Measurements from ENCODE around the gene TUBB4B. TPM values are rescaled to one million over a fixed set of nuclear protein-coding genes. Genes with fewer than 3 reads are reported as not detected.

The TUBB4B gene
- total and polyA plus RNA-seq, 2 donors: 57.9 to 239 TPM

GRCh38 chr9:137225699-137226331 lies 15.3 kb upstream of the TUBB4B start:
- Histone ChIP-seq H3K36me3 (ENCODE audit: insufficient read depth) (no peaks in the 10 kb centered on the region), H3K4me3 (ENCODE audit: low read depth, low read length) (no peak overlapping the region)
- 78% methylated on average over 21 of the region's 21 CpGs for WGBS

GRCh38 chr9:137226338-137227053 lies 14.6 kb upstream of the TUBB4B start:
- 66% methylated on average over 18 of the region's 18 CpGs for WGBS
- H3K4me1 ChIP-seq (ENCODE audit: insufficient read depth): peaks cover 2% of the 10 kb centered on the region
- no peak for DNase-seq (ENCODE audit: extremely low spot score)
- H3K27ac ChIP-seq (ENCODE audit: low read depth): no peak overlapping the region
- no peak overlapping the region for H3K4me3 ChIP-seq (ENCODE audit: low read depth, low read length)
- H3K36me3 ChIP-seq (ENCODE audit: insufficient read depth): no peaks in the 10 kb centered on the region

More at GRCh38 chr9:137225699-137226331, 15.3 kb upstream of the TUBB4B start:
- Histone ChIP-seq H3K4me1 (ENCODE audit: insufficient read depth) (peaks cover 2% of the 10 kb centered on the region), H3K27ac (ENCODE audit: low read depth) (no peak overlapping the region)
- no peak for DNase-seq (ENCODE audit: extremely low spot score)

- no peak for DNase-seq (ENCODE audit: extremely low spot score)
- Histone ChIP-seq H3K4me3 (ENCODE audit: low read depth, low read length) (no peak within 1 kb of the TSS), H3K27ac (ENCODE audit: low read depth) (no peak within 1 kb of the TSS), H3K36me3 (ENCODE audit: insufficient read depth) (no peaks in the 10 kb centered on the region), H3K4me1 (ENCODE audit: insufficient read depth) (peaks cover 2% of the 10 kb centered on the region)
- WGBS: 35% methylated on average over 25 of the region's 25 CpGs
Measured at GRCh38 chr9:137227054-137227852, 13.8 kb upstream of the TUBB4B start, which contains the start of gene RNF224. Gene RNF224, plus strand, starts transcription at chr9:137227502. Its CDS starts 834 bp downstream, at chr9:137228336.

DNA sequence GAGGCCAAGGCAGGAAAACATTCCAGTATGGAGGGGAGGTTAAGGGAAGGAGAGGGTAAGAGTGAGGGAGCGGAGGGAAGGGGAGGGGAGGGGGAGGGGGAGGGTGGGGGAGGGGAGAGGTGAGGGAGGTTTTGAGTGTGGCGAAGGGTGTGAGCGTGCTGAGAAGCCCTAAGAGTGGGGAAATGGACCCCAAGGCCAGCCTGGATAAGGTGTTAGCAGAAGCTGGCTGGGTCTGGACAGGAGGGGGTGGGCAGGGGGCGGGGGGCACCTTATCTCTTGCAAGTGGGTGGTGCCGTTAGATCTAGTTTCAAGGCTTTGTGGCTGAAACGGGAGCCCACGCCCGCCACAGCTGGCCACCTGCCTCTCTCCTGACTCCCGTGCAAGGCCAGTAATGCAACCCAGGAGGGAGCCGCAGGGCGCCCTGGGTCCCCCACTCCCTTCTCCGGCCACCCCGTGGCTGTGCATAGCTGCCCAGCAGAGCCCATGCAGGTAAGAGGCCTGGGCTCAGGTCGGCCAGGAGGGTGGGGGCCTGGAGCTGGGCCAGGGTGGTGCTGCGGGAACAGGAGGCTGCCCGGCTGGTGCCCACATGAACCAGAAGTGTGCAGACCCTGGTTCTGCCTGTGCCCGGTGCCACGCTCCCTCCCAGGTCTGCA lies 13.1 kb upstream of the TUBB4B start:
- no peak overlapping the region for H3K27ac ChIP-seq (ENCODE audit: low read depth)
- H3K4me1 ChIP-seq (ENCODE audit: insufficient read depth): peaks cover 2% of the 10 kb centered on the region
- H3K36me3 ChIP-seq (ENCODE audit: insufficient read depth): no peaks in the 10 kb centered on the region
- WGBS: 36% methylated on average over 18 of the region's 18 CpGs
- no peak for DNase-seq (ENCODE audit: extremely low spot score)
- H3K4me3 ChIP-seq (ENCODE audit: low read depth, low read length): no peak overlapping the region

DNA sequence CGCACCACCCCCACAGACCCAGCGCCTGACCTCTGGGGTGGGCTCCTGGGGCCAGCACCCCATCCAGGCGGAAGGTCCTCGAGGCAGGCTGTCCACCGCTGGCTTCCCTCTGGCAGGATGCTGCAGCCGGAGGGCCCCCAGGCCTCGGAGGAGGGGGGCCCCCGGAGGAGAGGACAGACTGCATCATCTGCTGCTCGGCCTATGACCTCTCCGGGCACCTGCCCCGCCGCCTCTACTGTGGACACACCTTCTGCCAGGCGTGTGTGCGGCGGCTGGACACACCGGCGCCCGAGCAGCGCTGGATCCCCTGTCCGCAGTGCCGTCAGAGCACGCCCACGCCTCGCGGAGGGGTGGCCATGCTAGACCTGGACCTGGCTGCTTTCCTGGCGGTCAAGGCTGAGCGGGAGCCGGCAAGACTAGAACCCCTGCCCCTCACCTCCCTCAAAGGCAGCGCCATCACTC lies 12.6 kb upstream of the TUBB4B start:
- no peak for DNase-seq (ENCODE audit: extremely low spot score)
- Histone ChIP-seq H3K4me1 (ENCODE audit: insufficient read depth) (peaks cover 2% of the 10 kb centered on the region), H3K36me3 (ENCODE audit: insufficient read depth) (no peaks in the 10 kb centered on the region), H3K27ac (ENCODE audit: low read depth) (no peak overlapping the region), H3K4me3 (ENCODE audit: low read depth, low read length) (no peak overlapping the region)
- 71% methylated on average over 29 of the region's 29 CpGs for WGBS

DNA sequence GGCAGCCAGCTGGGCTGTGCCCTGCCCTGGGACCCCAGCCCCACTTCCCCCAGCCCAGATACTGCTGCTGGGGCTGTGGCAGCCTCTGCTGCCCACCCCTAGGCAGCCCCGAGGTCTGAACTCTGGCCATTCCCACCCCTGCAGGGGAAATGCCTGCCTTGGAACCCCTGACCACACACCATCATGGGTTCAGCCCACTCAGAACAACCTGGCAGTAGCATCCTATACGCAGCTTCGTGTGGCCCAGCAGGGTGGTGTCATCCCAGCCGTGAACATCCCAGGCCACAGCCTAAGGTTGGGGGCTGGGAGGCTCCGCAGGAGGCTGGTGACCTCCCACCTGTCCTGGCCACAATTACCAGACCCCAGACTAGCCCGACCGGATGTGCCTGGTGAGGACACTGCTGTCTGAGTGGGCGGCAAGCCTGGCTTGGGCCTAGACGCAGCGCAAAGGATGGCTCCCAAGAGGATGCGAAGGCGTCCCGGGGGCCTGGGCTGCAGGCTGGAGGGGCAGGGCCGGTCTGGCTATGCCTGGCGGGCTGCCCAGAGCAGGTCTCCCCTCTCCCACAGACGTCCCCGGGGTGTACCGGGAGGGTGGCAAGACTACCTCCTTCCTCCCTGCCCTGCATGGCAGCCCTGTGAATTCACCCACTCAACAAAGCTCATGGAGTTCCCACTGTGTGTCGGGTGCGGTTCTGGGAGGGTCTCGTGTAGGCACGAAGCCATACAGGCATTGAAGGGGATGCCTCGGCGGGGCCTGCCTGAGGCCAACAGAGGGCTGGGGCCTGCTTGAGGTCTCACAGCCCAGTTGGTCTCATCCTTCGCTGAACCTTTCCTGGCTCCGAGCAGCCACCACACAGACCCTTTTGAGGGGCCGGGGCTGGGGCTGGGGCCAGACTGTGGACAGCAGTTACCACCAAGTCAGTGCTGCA lies 11.9 kb upstream of the TUBB4B start:
- WGBS: 57% methylated on average over 27 of the region's 27 CpGs

DNA sequence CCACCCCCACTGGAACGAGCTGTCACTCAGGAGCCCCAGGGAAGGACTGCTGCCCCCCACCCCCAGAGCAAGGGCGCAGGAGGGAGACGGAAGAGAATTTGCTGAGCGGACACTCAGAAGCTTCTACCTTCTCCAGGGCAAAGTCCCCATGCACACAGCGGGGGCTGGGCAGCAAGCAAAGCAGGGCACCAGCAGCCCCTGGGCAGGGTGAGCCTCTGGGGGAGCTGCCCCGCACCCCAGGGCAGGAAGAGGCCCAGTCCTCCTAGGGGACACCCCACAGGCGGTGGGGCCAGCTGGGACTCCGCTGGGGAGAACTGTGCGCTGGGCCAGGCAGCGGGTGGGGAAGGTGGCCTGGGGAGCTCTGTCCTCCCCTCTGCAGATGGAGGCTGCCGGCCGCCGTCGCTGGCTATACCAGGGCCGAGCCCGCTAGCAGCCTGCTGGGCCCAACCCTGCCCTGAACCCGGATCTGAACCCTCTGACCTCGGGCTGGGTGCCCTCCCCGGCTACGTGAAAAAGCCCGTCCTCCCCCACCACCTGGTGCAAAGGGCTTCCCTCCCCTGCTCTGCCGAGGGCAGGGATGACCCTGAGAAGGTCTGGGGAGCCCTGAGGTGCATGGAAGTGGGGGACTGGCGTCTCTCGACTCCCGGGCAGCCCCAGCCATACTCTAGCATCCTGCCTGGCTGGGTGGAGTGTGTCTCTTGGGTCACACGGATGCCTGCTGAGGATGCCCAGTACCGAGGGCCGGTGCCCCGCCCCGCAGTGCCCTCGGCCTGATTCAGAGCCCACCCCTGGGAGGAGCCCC lies 11.0 kb upstream of the TUBB4B start:
- WGBS: 60% methylated on average over 31 of the region's 31 CpGs

More for the DNA sequence above, 11.9 kb upstream of the TUBB4B start:
- Histone ChIP-seq H3K36me3 (ENCODE audit: insufficient read depth) (no peaks in the 10 kb centered on the region), H3K4me1 (ENCODE audit: insufficient read depth) (no peaks in the 10 kb centered on the region), H3K27ac (ENCODE audit: low read depth) (no peak overlapping the region), H3K4me3 (ENCODE audit: low read depth, low read length) (no peak overlapping the region)
- DNase-seq (ENCODE audit: extremely low spot score): no peak

DNA sequence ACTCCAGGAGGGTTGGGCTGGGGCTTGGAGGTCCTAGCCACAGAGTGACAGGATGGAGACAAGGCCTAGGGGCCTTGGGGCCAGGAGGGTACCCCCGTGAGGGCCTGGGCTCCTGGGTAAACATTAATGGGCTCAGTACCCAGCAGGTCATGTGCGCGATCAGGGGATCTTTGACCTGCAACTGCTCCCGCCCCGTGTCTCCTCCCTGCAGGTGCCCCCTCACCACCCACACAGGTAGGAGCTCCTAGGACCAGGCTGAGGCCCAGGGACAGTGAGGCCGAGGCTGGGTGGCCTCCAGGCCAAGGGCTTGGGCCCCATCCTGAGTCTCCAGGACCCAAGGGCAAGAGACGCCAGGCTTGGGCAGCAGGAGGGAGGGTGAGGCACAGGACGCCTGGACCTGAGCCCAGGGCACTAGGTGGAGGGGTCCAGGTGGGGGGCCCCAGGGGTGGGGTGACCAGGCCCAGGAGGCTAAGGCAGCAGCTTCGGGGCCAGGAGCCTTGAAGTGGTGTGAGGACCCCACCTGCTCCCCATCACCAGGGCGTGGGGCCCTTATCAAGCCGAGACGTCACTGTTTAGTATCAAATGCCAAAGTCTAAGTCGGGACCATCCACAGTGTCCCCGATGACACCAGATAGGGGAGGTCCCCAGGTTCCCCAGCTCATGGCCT lies 10.2 kb upstream of the TUBB4B start, which contains the start of gene SLC34A3:
TSS of gene SLC34A3 (plus strand) at position 197 of the 667 bp plus-strand sequence. CDS start 802 bp downstream, outside the sequence.
- Histone ChIP-seq H3K4me1 (ENCODE audit: insufficient read depth) (no peaks in the 10 kb centered on the region), H3K27ac (ENCODE audit: low read depth) (no peak within 1 kb of the TSS), H3K4me3 (ENCODE audit: low read depth, low read length) (no peak within 1 kb of the TSS), H3K36me3 (ENCODE audit: insufficient read depth) (no peaks in the 10 kb centered on the region)
- WGBS: 60% methylated on average over 14 of the region's 14 CpGs
- no peak for DNase-seq (ENCODE audit: extremely low spot score)

More for the DNA sequence above, 11.0 kb upstream of the TUBB4B start:
- Histone ChIP-seq H3K4me3 (ENCODE audit: low read depth, low read length) (no peak overlapping the region), H3K27ac (ENCODE audit: low read depth) (no peak overlapping the region), H3K36me3 (ENCODE audit: insufficient read depth) (no peaks in the 10 kb centered on the region), H3K4me1 (ENCODE audit: insufficient read depth) (no peaks in the 10 kb centered on the region)
- DNase-seq (ENCODE audit: extremely low spot score): no peak

DNA sequence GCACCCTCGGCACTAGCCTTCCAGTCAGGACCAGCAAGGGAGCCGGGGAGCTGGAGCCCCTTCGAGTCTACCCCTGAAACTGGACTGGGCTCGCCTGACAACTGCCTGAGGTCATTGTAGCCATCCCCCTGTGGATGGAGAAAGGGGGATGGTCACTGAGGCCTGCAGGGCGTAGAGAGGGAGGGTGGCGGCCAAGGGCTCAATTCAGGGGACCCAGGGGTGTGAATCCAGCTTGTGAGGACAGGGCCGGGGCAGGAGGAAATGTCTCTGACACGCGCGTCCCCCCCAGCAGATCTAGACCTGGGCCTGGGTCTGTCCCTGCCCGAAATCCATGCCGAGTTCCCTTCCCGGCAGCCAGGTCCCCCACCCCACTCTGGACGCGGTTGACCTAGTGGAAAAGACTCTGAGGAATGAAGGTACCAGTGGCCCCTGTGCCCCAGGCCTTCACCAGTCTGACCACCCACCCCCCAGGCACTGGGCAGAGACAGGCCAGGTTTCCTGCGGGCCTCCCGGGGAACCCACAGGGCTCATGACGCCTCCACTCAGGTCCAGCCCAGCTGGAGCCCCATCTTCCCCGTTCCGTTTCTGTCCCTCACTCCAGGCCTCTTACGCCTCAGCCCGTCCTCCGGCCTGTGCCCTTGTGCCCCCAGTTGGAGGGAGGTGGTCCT lies 9.6 kb upstream of the TUBB4B start:
- DNase-seq (ENCODE audit: extremely low spot score): no peak
- H3K27ac ChIP-seq (ENCODE audit: low read depth): no peak overlapping the region
- H3K4me3 ChIP-seq (ENCODE audit: low read depth, low read length): no peak overlapping the region
- 80% methylated on average over 23 of the region's 23 CpGs for WGBS
- no peaks in the 10 kb centered on the region for H3K36me3 ChIP-seq (ENCODE audit: insufficient read depth)
- no peaks in the 10 kb centered on the region for H3K4me1 ChIP-seq (ENCODE audit: insufficient read depth)

DNA sequence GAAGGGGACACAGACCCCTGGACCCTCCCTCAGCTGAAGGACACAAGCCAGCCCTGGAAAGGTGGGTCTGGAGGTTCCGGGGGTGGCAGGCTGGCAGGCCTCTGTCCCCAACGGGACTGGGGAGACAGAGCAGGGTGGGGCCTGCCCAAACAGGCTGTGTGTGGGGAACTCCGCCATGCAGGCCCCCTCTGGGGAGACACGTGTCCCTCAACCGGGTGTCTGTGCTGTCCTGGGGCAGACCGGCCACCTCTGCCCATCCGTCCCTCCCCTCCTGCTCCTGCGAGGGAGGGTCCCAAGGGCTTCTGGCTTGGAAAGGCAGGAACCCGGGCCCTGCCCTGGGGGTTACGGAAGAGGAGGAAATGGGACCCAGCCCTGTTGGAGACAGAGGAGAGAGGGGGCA lies 9.0 kb upstream of the TUBB4B start:
- H3K27ac ChIP-seq (ENCODE audit: low read depth): no peak overlapping the region
- DNase-seq (ENCODE audit: extremely low spot score): no peak
- no peaks in the 10 kb centered on the region for H3K4me1 ChIP-seq (ENCODE audit: insufficient read depth)
- H3K4me3 ChIP-seq (ENCODE audit: low read depth, low read length): no peak overlapping the region
- no peaks in the 10 kb centered on the region for H3K36me3 ChIP-seq (ENCODE audit: insufficient read depth)
- 73% methylated on average over 10 of the region's 10 CpGs for WGBS

GRCh38 chr9:137232510-137232909 lies 8.6 kb upstream of the TUBB4B start:
- no peak for DNase-seq (ENCODE audit: extremely low spot score)
- H3K4me3 ChIP-seq (ENCODE audit: low read depth, low read length): no peak overlapping the region
- H3K27ac ChIP-seq (ENCODE audit: low read depth): no peak overlapping the region
- WGBS: 79% methylated on average over 24 of the region's 24 CpGs
- no peaks in the 10 kb centered on the region for H3K4me1 ChIP-seq (ENCODE audit: insufficient read depth)
- H3K36me3 ChIP-seq (ENCODE audit: insufficient read depth): no peaks in the 10 kb centered on the region

All from urinary bladder (tissue), 4 donors.